Kidney epithelial cell (primary cell): ENCODE data around the gene DOCK1. TPM values are rescaled to one million over a fixed set of nuclear protein-coding genes. Genes with fewer than 3 reads are reported as not detected.

Source experiments
- DNase-seq: peaks from one replicate; pipeline ENCODE4 v3.0.0-alpha.2; 2010; ENCODE audit warnings: low read depth
- H3K27me3 ChIP-seq: 2 replicates; pipeline ENCODE4 v1.6.0; 2011; ENCODE audit warnings: low read length; ENCODE audit not compliant: control insufficient read depth, insufficient read depth
- H3K36me3 ChIP-seq: 2 replicates; pipeline ENCODE4 v1.5.1; 2011; ENCODE audit warnings: low read length; ENCODE audit not compliant: control insufficient read depth, insufficient read depth
- H3K4me3 ChIP-seq: 2 replicates; pipeline ENCODE4 v1.5.1; 2011; ENCODE audit warnings: low read depth, mild to moderate bottlenecking, control low read depth, low read length
- total RNA-seq: library from RNA; depleted of rRNA; stranded (reverse); fragments of >200 nt; gene quantifications from 2 replicates; pipeline ENCODE4 v1.2.3, GENCODE V29; 2015
- TF ChIP-seq, protein P1 (sequence below): IDR thresholded peaks from 2 replicates; pipeline ENCODE4 v1.5.1; 2011; ENCODE audit warnings: mild to moderate bottlenecking, moderate library complexity, low read length, control low read depth, inconsistent platforms; ENCODE audit not compliant: insufficient read depth, poor library complexity, severe bottlenecking

Gene DOCK1
- total RNA-seq, 1 donor from 2014 or later = 39.5 TPM

DNA sequence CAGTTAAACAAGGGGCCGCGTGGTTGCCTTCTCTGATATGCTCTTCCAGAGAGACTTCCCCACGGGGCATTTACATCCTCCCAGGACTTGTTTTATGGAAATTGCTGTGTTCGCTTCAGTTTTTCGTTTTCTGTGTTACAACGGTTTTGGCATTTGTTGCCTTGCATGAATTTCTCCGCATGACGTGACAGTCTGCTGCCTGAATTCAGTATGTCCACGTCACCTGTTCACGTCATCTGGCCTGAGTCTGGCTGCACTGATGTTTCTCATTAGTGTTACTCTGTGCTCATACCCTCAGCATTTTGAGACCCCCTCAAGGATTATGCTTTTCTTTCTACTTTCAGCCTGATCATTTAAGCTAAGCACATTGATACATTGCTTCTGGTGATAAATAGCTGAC is 340.2 kb downstream of the DOCK1 start:
- H3K36me3 ChIP-seq = no peaks in the 10 kb centered on the region
- no peak for DNase-seq
- no peaks in the 10 kb centered on the region for H3K27me3 ChIP-seq
- H3K4me3 ChIP-seq = no peak overlapping the region
- TF ChIP-seq, protein P1, sequence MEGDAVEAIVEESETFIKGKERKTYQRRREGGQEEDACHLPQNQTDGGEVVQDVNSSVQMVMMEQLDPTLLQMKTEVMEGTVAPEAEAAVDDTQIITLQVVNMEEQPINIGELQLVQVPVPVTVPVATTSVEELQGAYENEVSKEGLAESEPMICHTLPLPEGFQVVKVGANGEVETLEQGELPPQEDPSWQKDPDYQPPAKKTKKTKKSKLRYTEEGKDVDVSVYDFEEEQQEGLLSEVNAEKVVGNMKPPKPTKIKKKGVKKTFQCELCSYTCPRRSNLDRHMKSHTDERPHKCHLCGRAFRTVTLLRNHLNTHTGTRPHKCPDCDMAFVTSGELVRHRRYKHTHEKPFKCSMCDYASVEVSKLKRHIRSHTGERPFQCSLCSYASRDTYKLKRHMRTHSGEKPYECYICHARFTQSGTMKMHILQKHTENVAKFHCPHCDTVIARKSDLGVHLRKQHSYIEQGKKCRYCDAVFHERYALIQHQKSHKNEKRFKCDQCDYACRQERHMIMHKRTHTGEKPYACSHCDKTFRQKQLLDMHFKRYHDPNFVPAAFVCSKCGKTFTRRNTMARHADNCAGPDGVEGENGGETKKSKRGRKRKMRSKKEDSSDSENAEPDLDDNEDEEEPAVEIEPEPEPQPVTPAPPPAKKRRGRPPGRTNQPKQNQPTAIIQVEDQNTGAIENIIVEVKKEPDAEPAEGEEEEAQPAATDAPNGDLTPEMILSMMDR = no peak

DNA sequence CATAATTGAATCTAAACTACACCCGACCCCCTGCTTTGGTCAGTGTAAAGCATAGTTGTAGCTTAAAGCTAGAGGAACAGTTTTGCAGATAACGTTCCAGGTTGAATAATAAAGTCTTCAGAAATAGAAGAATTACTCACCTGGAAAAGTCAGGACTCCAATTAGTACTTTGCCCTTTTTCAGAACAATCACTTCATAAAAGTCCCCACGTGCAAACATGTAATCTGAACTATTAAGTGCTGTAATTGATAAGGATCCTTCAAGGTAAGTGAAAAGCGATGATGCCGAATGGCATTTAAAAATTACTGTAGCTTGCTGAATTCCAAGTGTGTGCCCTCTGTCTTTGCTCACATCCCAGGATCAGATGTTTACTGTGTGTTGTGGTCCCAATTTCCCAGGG is 344.8 kb downstream of the DOCK1 start:
- H3K27me3 ChIP-seq = no peaks in the 10 kb centered on the region
- no peak for DNase-seq
- TF ChIP-seq, protein P1 = no peak
- H3K4me3 ChIP-seq = no peak overlapping the region
- no peaks in the 10 kb centered on the region for H3K36me3 ChIP-seq

DNA sequence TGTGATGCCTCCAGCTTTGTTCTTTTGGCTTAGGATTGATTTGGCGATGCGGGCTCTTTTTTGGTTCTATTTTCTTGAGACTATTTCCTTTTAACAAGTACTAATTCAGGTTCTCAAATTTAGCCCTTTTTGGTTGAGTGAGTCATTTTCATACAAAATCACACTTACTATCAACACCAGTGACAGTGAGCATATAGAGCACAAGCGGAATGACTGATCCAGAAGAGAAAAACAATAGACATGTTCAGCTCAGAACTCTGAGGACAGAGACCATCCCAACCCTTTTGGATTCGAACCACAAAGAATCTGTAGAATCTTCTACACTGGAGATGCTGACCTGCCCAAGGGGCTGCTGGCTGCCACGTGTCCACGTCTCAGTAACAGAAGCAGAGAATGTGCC is 347.6 kb downstream of the DOCK1 start:
- TF ChIP-seq, protein P1 = no peak
- DNase-seq = no peak

DNA sequence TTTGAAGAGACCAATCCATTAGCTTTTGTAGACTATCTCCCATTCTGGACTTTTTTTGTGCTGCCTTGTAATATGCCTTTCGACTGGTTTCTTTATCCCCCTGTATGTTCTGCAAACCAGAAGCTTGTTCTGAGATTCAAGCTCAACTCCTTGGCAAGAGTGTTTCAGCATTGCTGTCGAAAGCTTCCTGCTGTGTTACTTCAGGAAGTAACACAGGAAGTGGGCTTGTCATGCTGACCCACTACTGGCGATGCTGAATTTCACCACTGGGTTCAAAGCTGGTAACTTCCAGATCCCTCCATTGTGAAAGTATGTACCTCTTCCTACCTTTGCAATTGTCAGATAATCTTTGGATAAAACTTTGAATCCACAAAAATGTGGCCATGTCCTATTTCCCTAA is 349.0 kb downstream of the DOCK1 start:
- TF ChIP-seq, protein P1 = no peak
- H3K4me3 ChIP-seq = no peak overlapping the region
- DNase-seq = no peak
- no peaks in the 10 kb centered on the region for H3K36me3 ChIP-seq
- H3K27me3 ChIP-seq = no peaks in the 10 kb centered on the region

More for the DNA sequence above, 347.6 kb downstream of the DOCK1 start:
- Histone ChIP-seq H3K4me3 (no peak overlapping the region), H3K36me3 (no peaks in the 10 kb centered on the region), H3K27me3 (no peaks in the 10 kb centered on the region)

DNA sequence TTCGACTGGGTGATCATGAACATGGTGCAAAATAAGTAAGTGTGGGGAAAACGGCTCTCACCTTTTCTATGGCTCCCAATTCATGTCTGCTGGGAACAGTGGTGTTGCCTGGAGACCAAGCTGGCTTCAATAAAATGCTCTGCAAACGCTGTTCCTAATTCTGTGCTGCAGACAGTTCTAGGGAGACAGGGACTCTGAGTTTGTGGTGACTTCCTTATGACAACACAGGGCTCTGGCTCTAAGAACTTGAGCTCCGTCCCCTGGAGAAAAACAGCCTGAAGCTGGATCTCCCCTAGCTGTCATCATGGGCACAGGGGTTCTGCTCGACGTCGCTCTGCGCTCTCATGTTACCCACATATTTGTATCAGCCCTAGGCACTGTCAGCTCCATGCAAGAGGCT is 352.2 kb downstream of the DOCK1 start:
- TF ChIP-seq, protein P1 = no peak
- H3K27me3 ChIP-seq = no peaks in the 10 kb centered on the region
- H3K36me3 ChIP-seq = no peaks in the 10 kb centered on the region
- DNase-seq = no peak
- no peak overlapping the region for H3K4me3 ChIP-seq

DNA sequence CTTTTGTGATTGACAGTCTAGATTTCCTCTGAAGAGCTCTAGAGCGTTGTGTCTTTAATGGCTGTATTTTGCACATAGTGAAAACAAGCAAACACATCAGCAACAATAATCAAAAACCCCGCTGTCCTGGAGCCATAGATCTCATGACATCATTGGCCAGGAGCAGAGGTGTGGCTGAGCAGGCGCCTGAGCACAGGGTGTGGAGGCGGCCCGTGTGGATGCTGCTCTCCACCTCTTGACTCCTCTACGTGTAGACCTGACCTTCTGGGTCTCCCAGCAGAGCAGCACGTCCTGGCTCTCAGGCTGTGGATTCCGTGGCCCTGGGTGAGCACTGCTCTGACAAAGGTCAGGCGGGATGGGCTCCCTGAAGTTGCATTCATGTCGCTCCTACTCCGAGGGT is 354.1 kb downstream of the DOCK1 start:
- Histone ChIP-seq H3K36me3 (no peaks in the 10 kb centered on the region), H3K4me3 (no peak overlapping the region), H3K27me3 (no peaks in the 10 kb centered on the region)
- no peak for DNase-seq
- TF ChIP-seq, protein P1 = no peak
